HG03108 (cell line): ENCODE measurements around the gene UBLCP1.
"Not testable (repeated sequence)": the region's sequence is repeated elsewhere in the genome, so short reads cannot be mapped to it uniquely, and the experiment has no call there.

Experiments
- ATAC-seq: cut with Tn5 transposase; IDR thresholded peaks from one replicate; pipeline ENCODE4 v1.9.1; 2021; ENCODE audit warnings: moderate library complexity; ENCODE audit not compliant: unreplicated experiment

The UBLCP1 gene

DNA sequence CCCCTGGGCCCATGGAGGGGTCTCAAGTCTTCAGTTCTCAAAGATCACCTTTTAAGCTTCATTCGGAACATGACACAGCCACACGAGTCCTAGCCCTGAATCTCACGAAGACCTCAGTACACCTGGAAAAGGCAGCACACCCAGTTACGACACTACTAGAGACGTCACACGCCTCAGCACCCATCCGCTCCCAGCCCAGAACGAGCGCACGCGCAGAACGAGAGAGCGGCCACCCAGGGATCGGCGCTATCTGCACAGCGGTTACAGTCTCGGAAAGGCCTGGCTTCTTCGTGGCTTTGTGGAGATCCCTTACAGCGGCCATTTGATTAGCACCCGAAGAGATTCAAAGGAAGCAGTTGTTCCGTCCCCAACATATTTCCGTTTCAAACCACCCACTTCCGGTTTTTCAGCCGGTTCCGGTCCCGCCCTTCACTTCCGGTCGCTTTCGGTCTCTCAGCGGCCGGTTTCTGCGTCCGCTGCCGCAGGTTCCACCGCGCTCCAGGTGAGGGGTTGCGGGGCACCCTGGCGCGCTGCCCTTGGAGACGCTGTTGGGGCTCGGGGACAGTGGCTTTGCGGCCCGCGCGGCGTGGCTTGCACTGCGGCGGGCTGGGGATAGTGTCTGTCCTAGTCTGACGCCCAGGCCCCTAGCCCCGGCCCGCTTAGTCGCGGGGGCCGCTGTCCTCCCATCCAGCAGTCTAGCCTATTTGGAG, at the start of gene UBLCP1:
UBLCP1 (plus strand) TSS at position 432 of the 710 bp plus-strand sequence. CDS start 5,626 bp downstream, outside the sequence.
- peak; percentile 90 for ATAC-seq

DNA sequence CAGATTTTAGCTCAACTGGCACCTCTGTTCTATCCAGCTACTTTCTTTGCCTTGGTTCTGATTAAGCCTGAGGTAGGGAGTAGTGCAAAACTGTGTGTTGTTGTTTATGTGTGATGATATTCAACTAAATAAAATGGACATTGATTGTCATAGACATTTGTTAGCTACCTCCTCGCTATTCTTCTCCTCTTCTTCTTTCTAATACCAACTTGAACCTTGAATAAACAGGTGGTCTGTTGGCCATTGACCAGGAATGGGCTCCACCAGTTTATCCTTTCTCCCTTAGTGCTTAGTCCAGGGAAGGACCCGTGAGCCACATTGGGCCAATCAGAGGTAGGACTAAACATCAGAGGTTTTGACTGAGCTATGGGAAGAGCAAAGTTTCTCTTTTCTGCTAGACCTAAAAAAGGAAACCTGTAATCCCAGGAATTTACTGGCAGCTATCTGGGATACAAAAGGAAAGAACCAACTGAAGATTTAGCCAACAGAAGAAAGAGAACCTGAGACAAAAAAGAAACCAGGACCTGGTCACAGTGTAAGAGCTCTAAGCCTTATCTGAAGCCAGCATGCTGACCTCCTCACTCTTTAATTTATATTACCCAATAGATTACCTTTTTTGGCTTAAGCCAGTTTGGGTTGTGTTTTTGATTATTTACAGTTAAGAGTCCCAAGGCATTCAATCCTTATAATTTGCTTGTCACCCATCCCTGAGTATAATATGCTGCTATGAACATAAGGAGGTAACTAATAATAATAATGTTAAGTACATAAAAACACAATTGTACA, 48.4 kb upstream of the UBLCP1 start:
- no peak for ATAC-seq

DNA sequence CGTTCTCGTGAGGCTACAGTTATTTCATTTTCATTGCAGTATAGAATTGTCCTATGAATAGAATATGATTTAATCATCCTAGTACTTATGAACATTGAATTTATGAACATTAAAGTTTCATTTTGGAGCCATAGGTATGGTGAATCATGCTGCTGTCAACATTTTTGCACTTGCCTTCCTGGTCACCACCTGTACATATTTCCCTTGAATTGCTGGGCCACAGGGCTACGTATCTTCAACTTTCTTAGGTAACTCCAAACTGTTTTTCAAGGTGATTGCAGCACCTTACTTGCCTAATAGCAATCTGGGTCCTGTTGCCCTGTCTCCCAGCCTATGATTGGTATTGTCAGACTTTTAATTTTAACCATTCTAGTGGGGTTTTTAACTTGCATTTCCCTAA, 47.2 kb upstream of the UBLCP1 start:
- no peak for ATAC-seq

GRCh38 chr5:159216454-159216853, 46.6 kb upstream of the UBLCP1 start:
- ATAC-seq: no peak

GRCh38 chr5:159217236-159217635, 45.9 kb upstream of the UBLCP1 start:
- ATAC-seq: no peak

- no peak for ATAC-seq
Measured at GRCh38 chr5:159218595-159219023, 44.5 kb upstream of the UBLCP1 start.

GRCh38 chr5:159220206-159220605, 42.9 kb upstream of the UBLCP1 start:
- ATAC-seq: no peak

- ATAC-seq: no peak
Measured at GRCh38 chr5:159223469-159223868, 39.6 kb upstream of the UBLCP1 start.

DNA sequence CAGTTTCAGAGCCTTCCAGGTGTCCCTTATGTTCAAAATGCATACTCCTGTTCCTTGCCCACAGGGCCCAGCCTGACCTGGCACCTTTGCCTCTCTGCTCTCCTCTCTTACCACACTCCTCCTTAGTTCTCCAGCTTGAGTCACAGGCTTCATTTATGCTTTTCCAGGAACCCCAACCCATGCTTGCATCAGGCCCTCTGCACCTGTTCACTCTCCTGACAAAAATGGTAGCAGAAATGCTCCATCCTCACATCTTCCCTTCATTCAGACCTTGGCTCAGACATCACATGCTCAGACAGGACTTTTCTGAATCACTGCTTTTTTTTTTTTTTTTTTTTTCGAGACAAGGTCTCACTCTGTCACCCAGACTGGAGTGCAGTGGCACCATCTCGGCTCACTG, 38.6 kb upstream of the UBLCP1 start:
- ATAC-seq: no peak

- ATAC-seq: no peak
Measured at GRCh38 chr5:159226451-159226850, 36.6 kb upstream of the UBLCP1 start.

- ATAC-seq: no peak
Measured at GRCh38 chr5:159227452-159227851, 35.6 kb upstream of the UBLCP1 start.

DNA sequence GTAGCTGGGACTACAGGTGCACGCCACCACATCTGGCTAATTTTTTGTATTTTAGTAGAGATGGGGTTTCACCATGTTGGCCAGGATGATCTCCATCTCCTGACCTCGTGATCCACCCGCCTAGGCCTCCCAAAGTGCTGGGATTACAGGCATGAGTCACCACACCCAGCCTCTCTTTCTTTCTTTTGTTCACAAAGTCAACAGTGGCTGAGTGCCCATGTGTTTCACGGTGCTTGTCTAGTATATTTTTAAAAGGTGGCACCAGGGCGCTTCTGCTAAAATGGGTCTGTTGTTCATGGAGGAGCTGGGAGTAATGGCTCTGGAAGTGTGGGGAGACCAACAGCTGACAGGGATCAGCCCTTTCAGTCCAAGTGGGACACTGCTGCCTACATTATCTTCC, 35.0 kb upstream of the UBLCP1 start:
- ATAC-seq: not testable (repeated sequence)

GRCh38 chr5:159230657-159231056, 32.4 kb upstream of the UBLCP1 start:
- no peak for ATAC-seq

GRCh38 chr5:159231167-159231566, 31.9 kb upstream of the UBLCP1 start:
- no peak for ATAC-seq

DNA sequence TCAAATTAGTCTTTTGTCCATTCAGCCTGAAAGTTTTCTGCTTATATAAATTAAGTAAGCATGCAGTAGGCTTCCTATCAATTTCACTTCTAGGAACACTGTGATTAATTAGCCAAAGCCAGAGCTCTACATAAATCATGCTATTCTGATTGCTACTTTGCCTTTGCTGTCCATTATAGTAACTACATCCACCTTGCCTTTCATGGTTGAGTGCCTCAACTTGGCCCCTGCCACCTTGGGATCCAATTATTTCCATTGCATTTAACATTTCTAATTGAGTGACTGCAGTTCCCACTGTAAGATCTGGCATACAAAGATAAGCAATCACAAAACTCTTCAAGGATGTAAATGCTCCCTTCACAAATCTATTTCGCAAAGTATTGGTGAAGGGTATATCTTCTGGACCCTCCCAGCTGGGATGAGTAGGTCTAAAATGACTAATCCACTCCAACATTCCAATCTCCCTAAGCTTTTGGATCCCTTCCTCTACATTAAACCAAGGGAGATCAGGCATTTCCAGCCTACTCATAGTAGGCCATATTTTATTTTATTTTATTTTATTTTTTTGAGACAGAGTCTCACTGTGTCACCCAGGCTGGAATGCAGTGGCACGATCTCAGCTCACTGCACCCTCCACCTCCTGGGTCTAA, 27.1 kb upstream of the UBLCP1 start:
- not testable (repeated sequence) for ATAC-seq

GRCh38 chr5:159240301-159240870, 22.7 kb upstream of the UBLCP1 start:
- no peak for ATAC-seq

- ATAC-seq: no peak
Measured at GRCh38 chr5:159241946-159242552, 21.0 kb upstream of the UBLCP1 start.

GRCh38 chr5:159242656-159243055, 20.4 kb upstream of the UBLCP1 start:
- no peak for ATAC-seq

- no peak for ATAC-seq
Measured at GRCh38 chr5:159243385-159243784, 19.7 kb upstream of the UBLCP1 start.

- ATAC-seq: no peak
Measured at GRCh38 chr5:159244163-159244562, 18.9 kb upstream of the UBLCP1 start.

GRCh38 chr5:159244890-159245289, 18.2 kb upstream of the UBLCP1 start:
- ATAC-seq: no peak
